Right kidney (tissue), 1 donor: ENCODE results near the gene SCFD2.

Experiments used
- DNase-seq: peaks from one replicate; pipeline ENCODE4 v3.0.0-alpha.2; 2016

SCFD2 gene

DNA sequence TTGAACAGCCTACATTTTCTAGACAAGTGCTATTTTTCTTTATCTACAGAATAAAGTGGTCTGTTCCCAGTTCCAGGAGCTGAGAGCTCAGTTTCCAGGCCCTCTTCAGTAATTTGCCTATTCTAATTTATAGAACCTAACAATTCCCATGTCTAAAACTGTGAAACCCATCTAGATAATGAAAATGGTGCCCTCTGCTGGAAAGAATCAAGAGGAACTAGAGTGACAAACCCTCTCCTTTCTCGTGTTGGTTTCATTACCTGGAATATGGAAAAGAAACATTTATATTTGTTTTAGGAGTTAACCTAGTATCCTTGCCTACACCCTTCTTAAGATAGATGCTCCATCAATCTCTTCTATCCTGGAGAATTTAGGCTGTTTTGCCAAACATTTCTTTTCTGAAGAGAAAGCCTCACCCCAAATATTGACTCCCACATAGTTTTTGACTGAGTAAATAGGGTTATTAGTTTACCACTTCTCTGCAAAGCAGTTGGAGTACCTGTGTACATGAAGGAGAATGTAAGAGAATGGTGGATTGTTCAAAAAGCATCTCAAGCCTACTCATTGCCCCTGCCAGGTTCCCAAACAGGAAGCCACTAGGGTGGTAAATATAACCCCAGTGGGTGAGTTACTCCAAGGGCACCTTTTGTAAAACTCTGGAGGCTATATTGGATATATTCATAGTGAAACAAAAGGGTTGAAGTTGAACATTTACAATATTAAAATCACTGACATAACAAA is 382.1 kb downstream of the SCFD2 start:
- DNase-seq = no peak

DNA sequence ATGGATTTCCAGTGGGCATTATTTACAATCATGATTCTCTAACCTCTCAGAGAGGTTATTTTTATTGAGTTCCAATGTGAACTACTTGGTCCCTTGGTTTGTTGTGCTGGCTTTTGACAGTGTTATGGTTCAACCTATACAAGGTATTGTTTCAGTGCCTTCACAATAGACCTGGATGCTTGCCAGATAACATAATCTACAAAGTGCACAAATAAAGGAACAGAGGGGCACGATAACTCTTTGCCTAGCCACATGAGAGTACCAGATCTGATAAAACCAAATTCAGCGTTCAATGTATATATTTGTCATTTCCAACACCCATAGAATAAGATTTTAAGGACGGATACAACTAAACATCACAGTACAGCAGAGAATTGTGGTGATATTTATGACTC is 382.9 kb downstream of the SCFD2 start:
- DNase-seq = no peak

DNA sequence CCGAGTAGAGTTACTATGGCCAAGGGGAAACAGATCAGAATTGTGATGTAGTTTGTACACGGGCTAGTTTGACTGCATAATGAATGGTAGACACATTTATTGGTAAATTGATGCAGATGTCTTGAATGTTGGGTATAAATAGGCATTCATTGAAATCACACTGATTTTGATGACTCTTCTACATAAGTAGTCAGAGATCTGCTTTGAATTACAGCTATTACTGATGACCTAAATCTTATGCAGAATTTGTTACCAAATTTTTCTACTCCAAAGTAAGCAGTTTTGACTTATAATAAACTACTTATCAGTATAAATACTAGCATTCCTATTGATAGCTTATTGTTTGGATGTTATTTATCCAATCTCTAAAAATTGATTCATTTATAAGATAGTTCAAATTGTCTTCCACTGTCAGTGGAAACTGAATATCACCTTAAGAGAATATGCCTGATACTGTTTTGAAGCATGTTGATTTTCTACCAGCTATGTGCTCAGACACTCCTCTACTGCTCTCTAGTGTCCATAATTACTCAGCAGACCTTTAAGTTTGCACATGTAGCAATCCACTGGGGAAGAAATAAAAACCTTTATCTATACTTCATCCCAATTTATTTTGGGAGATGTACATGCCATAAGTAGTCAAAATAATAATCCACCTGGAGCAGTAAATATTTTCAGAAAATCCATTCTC is 383.5 kb downstream of the SCFD2 start:
- DNase-seq = peak; percentile 41

DNA sequence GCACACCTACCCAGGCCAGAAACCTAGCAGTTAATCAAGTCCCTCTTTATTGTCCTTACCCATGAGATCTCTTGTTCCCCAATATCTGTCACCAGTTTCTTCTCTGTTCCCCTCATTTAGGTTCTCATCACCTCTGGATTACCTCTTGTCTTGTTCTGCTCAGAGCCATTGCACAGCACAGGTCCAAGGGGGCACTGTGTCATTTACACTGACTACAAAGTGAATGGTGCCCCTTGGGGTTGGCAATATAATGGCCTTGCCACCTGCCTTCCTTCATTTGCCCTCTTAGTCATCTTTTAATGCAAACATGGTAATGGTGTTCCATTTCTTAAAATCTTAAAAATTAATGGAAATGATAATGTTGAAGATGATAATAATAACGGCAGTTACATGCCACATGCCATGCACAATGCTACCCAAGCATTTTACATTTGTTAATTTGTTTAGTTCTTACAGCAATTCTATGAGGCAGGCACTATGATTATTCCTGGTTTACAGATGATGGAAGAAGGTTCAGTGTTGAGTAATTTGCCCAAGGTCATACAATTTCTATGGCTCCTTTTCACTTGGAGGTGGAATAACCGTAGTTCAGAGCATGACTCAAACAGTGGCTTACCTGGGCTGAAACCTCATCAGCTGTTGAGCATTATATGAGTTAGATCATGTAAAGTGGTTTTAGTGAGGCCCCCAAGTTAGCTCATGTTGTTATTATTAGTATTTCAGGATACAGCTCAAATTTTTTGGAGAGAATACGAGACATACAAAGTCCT is 385.9 kb downstream of the SCFD2 start:
- no peak for DNase-seq

DNA sequence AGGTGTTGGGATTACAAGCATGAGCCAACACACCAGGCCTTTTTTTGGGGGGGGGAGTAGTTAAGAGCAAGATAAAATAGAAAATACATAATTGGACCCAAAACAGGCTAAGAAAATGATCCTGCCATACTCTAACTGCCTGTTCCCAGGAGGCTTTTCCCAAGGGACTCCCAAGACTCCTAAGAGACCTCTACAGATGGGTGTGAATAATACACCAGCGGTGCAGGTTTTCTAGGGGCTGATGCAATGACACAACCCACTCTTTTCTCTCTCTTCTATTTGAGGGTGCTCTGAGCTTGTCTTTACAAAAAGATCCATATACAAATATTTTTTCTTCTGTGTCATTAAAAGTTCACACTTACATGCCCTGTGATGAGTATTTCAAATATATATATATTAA is 386.8 kb downstream of the SCFD2 start:
- no peak for DNase-seq

DNA sequence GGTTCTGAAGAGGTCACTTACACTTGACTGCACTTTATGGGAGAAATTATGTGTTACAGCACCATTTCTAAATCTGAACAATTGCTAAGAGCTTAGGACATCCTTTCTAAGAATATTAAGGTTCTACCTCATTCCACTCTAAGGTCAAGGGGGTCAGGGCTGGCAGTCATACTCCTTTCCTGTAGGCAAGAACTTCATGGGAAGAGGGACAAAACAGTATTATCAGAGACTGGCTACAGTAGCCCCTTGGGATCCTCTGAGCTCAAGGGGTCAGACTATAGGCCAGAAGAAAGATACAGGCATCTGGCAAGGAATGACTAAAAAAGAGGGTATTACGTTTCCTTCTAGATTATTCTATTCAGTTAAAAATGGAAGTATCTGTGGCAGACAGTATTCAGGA is 388.6 kb downstream of the SCFD2 start:
- no peak for DNase-seq

DNA sequence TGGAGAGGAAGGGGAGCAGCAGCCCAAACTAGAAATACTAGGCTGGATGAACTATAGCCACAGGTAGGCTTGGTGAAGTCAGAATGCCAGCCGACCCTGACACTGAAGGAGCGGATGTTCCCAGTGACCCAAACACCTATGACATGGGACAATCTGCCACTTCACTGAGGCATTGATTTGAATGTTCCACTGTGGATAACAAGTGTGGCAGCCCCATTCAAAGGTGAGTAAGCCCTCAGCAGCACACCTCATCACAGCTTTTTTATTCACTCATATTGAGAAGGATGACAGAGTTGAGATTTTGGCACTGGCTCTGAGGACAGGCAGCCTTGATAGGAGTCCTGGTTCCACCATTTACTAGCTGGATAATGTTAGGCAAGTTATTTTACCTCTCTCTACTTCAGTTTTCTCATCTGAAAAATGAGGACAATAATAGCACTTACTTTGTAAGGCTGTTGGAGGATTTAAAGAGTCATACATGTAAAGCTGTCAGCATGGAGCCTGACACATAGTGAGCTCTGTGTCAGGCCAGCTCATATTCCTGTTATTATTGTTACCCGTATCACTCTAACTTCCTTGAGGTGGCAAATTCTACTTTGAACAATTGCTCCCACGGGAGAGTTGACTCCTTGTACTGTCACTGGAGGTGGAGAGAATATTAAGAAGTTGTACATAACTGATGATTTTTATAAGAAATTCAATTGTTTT is 389.2 kb downstream of the SCFD2 start:
- DNase-seq = no peak

DNA sequence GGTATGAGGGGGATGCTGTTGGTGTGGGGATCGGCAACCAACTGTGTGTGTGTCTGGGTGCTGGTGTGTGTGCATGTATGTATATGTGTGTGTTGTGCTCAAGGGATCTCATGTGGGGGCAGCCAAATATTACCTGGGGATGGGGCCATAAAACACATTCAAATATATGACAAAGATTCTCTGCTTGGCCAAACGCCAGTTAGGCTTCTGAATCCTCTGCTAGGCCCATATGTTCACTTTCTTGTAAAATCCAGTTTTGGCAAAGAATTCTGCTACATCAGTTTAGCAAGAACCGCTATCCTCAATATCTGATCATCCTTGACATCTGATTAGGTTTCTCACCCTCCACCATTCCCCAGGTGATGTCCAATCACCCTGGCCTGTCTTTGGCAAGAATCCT is 397.2 kb downstream of the SCFD2 start:
- DNase-seq = no peak

DNA sequence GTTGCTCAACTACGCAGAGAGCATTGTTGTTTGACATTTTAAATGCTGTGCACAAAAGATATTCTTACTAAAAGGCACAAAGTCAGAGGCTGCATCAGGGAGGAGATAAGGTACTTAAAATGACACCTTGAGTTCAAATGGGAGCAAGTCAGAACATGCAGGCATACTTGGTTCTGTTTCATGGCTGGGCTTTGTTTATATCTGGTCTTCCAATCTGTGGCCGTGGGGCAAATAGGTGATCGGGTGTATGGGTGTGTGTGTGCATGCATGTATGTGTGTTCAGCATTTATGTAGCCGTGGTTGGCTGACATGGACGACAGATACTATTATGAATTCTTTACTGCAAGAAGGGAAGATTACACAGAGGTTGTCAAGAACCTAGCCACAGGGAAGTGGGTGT is 397.6 kb downstream of the SCFD2 start:
- DNase-seq = no peak

DNA sequence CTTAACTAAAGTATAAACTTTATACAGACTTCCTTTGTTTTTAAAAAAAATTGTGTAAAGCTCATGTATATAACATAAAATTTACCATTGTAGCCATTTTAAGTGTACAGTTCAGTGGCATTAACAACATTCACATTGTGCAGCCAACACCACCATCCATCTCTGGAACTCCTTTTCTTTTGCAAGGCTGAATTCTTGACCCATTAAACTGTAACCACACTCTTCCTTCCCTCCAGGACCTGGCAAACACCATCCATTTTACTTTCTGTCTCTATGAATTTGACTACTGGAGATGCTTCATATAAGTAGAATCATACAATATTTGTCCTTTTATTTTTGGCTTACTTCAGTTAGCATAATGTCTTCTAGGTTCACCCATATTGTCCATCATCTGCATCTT is 399.1 kb downstream of the SCFD2 start:
- no peak for DNase-seq

DNA sequence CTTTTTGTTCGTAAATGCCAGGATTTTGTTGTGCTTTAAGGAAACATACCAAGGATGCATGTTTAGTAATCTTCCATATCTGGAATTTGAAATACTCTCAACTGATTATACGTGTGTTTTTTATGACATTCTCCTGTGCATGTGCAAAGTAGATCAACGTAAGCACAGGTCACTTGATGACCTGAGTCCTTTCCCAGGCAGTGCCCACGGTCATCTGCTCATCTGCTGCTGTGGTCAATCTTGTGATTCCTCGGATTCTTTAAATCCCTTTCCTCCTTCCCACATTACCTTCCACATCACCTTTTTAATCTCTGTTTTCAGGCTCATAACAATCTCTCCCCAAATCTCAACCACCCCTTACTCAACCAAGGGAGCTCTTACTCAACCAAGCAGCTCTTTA is 399.7 kb downstream of the SCFD2 start:
- DNase-seq = no peak

DNA sequence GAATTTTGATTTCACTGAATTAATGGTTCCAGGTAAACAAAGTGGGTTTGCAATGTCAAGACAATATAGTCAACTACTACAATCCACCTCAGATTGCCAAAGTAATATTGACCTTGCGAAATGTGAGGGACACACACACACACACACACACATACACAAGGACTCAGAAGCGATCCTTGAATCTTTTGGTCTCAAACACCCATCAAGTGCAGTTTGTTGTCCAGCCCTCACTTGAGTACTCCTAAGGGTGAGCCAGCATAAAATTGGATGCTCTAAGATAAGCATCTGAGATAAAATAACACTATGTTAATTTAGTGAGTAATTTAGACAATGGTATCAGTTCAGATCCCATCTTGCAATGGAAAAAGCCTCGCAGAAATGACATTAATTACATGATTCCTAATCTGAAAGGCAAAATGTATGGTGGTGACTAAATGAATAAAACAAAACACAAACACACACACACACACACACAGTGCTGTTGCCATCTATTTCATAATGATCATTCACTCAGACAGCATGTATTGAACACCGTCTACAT is 401.2 kb downstream of the SCFD2 start:
- no peak for DNase-seq

DNA sequence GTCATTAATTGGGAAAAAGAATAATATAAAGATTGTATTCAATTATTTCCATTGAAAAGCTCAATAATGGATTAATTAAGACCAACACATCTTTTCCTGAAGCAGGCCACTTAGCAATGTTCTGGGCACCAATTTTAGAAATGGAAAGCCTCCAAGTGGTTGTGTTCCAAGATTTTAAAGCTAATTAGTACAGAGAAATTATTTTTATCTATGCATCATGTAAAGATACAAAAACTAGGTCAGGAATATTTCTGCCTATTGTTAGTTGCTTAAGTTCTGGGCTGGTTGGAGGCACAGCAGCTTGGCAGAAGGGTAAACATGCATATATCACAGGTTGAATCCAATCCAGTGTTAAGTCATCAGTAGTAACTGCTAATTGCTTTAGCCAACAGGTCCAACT is 401.9 kb downstream of the SCFD2 start:
- no peak for DNase-seq

DNA sequence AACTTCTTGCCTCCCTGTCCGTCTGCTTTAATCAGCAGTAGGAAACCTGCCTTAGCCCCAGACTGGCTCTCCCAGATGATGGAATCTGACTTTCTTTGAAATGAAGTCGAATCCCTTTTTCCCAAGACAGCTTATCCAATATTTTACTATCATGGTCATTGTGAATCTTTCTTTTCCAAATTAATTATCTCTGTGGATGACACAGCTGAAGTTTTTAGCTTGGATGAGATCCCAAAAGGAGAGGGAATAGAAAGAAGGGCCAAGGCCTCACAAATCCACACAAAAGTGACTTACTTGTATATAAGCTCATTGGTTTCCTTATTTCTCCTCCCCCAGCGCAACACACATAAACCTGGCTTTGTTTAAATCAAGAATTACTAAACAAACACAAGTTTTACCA is 403.1 kb downstream of the SCFD2 start:
- DNase-seq = no peak

DNA sequence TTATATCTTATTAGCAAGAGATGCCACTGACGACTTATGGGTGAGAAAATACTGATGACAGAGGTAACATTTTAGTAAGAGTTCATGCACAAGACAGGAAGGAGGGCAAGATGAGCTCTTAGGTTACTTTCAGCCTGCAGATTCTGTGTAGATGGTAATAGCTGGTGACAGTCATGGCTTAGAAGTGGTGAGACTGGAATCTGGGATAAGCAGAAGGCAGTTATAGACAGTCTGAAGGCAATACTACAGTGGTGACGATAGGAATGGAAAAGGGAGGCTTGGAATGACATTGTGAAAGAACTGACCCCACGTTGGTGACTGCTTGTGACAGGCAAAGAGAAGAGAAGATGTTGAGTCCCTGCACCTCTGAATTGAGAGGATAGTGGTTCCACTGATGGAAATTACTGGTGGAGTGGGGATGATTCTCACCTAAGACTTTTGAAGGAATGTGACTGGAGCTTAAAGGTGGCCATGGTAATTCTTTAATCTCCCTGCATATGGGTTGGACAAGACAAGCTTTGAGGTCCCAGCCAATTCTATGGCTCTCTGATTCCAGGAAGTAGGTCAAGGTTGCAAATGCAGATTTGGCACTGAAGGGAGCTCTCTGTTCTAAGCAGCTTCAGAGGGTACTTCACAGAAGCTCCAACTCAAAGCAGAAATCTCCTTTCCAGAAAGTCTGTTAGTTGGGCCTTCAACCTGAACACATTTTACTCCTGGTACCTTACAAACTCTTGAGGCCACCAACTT is 404.0 kb downstream of the SCFD2 start:
- no peak for DNase-seq

DNA sequence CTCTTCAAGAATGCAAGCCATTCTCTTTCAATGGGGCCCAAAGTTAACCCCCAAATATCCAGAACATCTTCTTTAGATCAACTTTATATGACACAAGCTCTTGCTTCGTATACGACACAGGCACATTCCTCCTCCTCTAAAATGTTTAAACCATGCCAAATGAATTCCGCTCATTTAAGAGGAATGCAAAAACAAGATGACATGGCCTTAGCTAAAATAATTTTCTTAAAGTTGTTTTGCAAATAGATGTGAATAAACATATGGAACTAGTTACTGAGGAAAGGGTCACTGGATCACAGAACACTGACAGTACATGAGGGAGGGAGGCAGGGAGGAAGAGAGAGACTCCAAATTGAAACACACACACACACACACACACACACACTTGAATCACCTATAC is 406.3 kb downstream of the SCFD2 start:
- no peak for DNase-seq

DNA sequence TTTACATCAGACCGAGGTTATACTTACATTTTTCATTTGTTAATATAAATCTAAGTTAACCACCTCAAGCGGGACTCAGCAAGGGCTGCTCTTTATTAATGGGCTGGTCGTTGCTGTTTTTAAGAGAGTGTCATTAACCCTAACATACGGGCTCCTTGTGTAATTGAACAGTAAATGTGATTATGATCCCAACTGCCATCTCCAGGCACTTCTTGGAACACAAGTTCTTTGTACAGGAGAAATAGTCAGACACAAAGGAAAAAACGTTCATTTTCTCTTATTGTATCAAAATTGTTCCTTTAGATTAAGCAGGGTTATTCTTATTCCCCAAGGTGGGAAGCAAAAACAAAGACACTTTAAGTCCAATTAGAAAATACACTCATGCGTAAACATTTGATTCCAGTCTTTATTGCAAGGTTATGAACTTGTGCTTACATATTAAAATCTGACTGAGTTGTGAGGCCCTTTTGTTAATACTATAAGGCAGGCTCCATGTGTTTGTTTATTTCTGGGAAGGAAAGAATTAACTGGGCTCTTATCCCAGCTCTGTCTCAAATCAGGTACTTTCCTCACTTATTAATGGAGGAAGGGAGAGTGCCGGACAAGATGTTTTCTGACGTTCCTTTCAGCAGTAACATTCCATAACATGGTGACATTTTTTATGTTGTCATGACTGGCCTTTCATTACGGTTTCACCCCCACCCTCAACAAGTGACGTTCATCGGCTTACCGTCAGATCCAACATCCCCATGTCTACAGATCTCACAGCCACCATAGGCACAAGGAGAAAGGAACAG is 407.8 kb downstream of the SCFD2 start:
- no peak for DNase-seq

DNA sequence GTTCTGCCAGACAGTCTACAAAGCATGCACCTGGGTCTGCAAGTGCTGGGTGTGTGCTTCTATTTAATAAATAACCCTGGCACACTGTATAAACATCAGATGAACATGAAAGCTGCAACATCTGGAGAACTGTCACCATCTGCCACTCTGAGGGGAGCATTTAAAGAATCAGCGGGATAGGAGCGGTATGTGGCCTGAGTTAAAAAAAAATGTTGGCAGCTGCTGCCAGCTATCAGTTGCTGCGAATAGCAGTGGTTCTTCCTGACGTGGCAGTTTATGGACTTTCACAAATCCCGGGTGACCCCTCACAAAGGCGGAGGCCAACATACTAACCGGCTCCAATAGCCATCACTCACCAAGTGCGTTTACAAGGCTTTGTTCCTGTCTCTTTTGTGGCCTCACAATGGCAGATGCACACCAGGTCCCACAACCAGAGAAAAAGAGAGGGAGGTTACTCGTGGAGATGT is 408.6 kb downstream of the SCFD2 start:
- peak; percentile 44 for DNase-seq

DNA sequence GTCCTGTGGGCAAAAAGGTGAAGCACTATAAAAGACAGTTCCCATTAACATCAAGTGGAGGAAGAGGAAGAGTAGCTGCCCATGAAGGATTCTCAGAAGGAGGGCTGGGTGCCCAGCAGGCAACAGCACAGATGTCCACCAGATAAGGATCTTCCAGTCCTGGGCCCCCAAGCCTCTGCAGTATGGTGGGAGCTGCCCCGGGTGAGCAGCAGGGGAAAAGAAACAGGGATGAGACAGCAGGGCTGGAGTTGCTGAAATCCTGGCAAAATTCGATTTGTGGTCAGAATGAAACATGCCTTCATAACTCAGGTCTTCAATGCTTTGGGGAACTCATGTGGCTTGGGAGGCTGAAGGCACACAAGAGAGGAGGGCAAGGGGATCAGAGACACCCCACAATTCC is 409.2 kb downstream of the SCFD2 start:
- no peak for DNase-seq

DNA sequence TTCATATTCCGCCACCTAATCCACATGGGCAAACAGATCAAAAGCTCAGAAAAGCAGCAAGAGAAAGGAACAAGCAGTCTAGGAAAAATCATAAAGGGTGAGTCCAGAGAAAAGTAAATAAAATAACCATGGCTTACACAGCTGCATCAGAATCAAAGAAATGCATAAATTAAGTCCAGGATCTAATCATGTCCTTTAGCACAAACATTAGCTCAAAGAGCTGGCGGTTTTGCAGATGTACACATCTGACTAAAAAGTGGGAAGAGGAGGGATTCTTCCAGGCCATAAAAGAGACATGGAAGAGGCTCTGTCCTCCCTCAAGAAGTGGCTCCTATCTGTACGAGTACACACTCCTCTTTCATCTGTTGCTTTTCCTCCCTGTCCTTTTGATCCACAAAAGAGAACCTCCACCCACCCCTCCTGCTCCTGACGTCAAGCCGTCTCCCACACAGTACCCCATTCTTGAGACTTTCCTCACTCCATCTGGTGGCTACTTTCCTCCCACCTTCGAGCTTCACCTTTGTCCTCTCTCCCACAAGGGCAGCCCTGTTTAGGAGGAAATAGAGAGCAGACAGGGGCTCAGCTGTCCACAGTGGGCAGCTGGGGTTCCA is 411.2 kb downstream of the SCFD2 start:
- DNase-seq = no peak
